HEK293T (cell line): ENCODE results near the gene CLUH.

Source experiments
- BHLHE40 ChIP-seq: fragments of 450-650 bp; IDR thresholded peaks from 2 replicates; pipeline ENCODE4 v1.6.1; 2016; ENCODE audit warnings: mild to moderate bottlenecking, moderate library complexity, borderline replicate concordance
- CTBP1 ChIP-seq: fragments of 450-650 bp; IDR thresholded peaks from 2 replicates; pipeline ENCODE4 v1.6.1; 2016; ENCODE audit warnings: borderline replicate concordance
- FOXA1 ChIP-seq: fragments of 450-650 bp; IDR thresholded peaks from 2 replicates; pipeline ENCODE4 v1.6.1; 2016; ENCODE audit warnings: mild to moderate bottlenecking
- FOXK2 ChIP-seq: fragments of 450-650 bp; IDR thresholded peaks from 2 replicates; pipeline ENCODE4 v1.6.1; 2016; ENCODE audit warnings: mild to moderate bottlenecking
- FOXM1 ChIP-seq: fragments of 450-650 bp; IDR thresholded peaks from 2 replicates; pipeline ENCODE4 v1.6.1; 2017; ENCODE audit warnings: mild to moderate bottlenecking, borderline replicate concordance
- HDGF ChIP-seq: fragments of 450-650 bp; IDR thresholded peaks from 2 replicates; pipeline ENCODE4 v1.6.1; 2017; ENCODE audit warnings: antibody characterized with exemption, borderline replicate concordance
- SP1 ChIP-seq: fragments of 450-650 bp; IDR thresholded peaks from 2 replicates; pipeline ENCODE4 v1.6.1; 2017
- SUZ12 ChIP-seq: fragments of 450-650 bp; IDR thresholded peaks from 2 replicates; pipeline ENCODE4 v1.6.1; 2016; ENCODE audit warnings: mild to moderate bottlenecking
- TARDBP ChIP-seq: fragments of 450-650 bp; IDR thresholded peaks from 2 replicates; pipeline ENCODE4 v1.6.1; 2016
- TF ChIP-seq, protein P1 (sequence below): fragments of 450-650 bp; IDR thresholded peaks from 2 replicates; pipeline ENCODE4 v1.6.1; 2016

DNA sequence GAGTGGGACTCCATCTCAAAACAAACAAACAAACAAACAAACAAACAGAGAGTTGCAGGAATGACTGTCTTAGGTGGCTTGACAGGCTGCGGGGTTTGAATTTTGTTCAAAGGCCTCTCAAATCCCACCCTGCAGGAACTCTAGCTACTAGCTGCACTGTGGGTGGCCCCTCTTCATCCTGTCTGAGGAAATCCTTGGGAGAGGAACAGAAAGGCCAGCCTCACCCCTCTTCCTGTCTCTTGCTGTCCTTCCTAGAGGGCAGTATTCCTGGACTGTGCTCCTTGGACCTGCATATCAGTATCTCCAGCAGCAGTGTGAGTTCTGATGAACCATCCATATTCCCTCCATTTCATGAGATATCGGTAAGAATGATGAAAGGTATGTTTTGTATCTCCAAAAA lies 39.9 kb upstream of the CLUH start:
- TF ChIP-seq SP1 (no peak), TARDBP (no peak), FOXK2 (no peak), BHLHE40 (no peak), SUZ12 (no peak), HDGF (no peak), FOXM1 (no peak), FOXA1 (no peak), CTBP1 (no peak)
- TF ChIP-seq, protein P1, sequence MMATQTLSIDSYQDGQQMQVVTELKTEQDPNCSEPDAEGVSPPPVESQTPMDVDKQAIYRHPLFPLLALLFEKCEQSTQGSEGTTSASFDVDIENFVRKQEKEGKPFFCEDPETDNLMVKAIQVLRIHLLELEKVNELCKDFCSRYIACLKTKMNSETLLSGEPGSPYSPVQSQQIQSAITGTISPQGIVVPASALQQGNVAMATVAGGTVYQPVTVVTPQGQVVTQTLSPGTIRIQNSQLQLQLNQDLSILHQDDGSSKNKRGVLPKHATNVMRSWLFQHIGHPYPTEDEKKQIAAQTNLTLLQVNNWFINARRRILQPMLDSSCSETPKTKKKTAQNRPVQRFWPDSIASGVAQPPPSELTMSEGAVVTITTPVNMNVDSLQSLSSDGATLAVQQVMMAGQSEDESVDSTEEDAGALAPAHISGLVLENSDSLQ, result no peak
